Activated T-helper 2 cell treated with anti-CD3 and anti-CD28 coated beads, Interferon-gamma antibody, Interleukin-2, Interleukin-4, amounts not matched to agents 10 μg/mL and 5 μg/mL and 100 μg/mL, durations not matched to agents 14 hours and 24 hours and 36 hours (primary cell): ENCODE results near the gene TP53I11. TPM values are rescaled to one million over a fixed set of nuclear protein-coding genes. Genes with fewer than 3 reads are reported as not detected.

Experiments
- DNase-seq: peaks from one replicate; pipeline ENCODE4 v3.0.0; 2021; ENCODE audit warnings: low spot score
- H3K27ac Mint-ChIP-seq: one replicate; pipeline ENCODE4 v1.8.0; 2021; ENCODE audit warnings: mixed read lengths
- H3K27me3 Mint-ChIP-seq: one replicate; pipeline ENCODE4 v1.8.0; 2021; ENCODE audit warnings: low read depth, mixed read lengths
- H3K36me3 Mint-ChIP-seq: one replicate; pipeline ENCODE4 v1.8.0; 2021; ENCODE audit warnings: low read depth, mixed read lengths
- H3K4me1 Mint-ChIP-seq: one replicate; pipeline ENCODE4 v1.8.0; 2021; ENCODE audit warnings: low read depth, mixed read lengths
- H3K4me3 Mint-ChIP-seq: one replicate; pipeline ENCODE4 v1.8.0; 2021; ENCODE audit warnings: low read depth, mild to moderate bottlenecking, moderate library complexity, mixed read lengths
- H3K9me3 Mint-ChIP-seq: one replicate; pipeline ENCODE4 v1.8.0; 2021; ENCODE audit warnings: mixed read lengths
- intact Hi-C: fragments of 100-400 bp; cut with micrococcal nuclease; formaldehyde crosslinking; loops from one replicate; pipeline ENCODE4 v1.15.1; 2023
- total RNA-seq: library from RNA; stranded (reverse); gene quantifications from 2 replicates; pipeline ENCODE4 v1.2.3, GENCODE V29; 2022

The TP53I11 gene
- total RNA-seq, 1 donor from 2014 or later, result 5.0 TPM

GRCh38 chr11:44905131-44905866 is 45.4 kb downstream of the TP53I11 start:
- H3K9me3 Mint-ChIP-seq, result no peaks in the 10 kb centered on the region
- H3K4me1 Mint-ChIP-seq, result no peaks in the 10 kb centered on the region
- H3K27me3 Mint-ChIP-seq, result no peaks in the 10 kb centered on the region
- H3K4me3 Mint-ChIP-seq, result no peak overlapping the region
- H3K27ac Mint-ChIP-seq, result no peak overlapping the region
- no peak for DNase-seq
- H3K36me3 Mint-ChIP-seq, result no peaks in the 10 kb centered on the region
- intact Hi-C loops, result no loop called here

DNA sequence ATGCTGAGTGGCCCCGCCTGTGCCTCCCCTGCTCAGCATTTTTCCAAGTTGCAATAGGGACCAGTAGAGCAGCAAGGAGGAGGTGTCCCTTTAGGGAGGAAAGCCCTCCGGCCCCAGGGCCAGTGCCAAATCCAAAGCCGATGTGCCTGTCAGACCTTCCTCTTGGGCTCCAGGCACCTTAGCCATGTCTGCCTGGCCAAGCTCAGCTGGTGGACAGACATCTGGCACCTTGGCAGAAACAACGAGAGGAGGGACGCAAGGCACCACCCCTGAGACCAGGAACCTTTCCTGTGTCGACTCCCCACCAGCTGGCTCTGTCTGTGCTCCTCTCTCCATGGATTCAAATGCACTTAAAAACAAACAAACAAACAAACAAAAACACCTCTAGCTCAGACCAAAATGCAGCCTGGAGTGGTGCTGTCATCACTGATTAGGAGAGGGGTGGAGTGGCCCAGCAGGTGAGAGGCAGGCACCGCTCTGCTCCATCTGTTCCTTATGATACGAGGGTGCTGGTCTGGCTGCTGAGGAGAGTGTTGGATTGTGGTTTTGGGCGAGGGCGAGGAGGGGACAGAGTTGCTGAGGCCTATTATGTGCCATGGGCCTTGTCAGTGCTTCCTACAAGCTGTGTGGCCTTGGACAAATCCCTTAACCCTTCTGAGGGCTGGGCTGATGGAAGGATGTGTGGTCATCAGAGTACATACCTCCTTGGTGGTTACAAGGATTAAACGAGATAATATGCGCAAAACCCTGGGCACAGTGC is 46.2 kb downstream of the TP53I11 start:
- no peak overlapping the region for H3K27ac Mint-ChIP-seq
- H3K9me3 Mint-ChIP-seq, result no peaks in the 10 kb centered on the region
- no peak overlapping the region for H3K4me3 Mint-ChIP-seq
- intact Hi-C loops, result no loop called here
- no peaks in the 10 kb centered on the region for H3K27me3 Mint-ChIP-seq
- H3K4me1 Mint-ChIP-seq, result no peaks in the 10 kb centered on the region
- H3K36me3 Mint-ChIP-seq, result no peaks in the 10 kb centered on the region
- DNase-seq, result no peak

DNA sequence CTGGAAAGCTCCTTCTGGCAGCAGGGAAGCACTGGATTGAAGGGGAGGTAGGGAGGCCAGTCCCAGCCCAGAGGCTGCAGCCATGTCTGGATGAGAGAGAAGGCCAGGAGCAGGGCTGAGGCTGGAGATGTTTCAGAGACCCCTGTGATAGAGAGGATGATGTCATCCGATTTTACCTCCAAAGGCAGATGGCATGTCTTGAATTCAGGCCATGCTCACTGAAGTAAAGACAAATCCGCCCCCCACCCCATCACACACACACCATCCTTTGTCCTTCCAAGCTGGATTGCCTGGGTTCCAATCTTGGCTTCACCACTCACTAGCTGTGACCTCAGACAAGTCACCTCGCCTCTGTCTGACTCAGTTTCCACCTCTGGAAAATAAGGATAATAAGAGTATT is 47.2 kb downstream of the TP53I11 start:
- Mint-ChIP-seq H3K27me3 (no peaks in the 10 kb centered on the region), H3K27ac (no peak overlapping the region), H3K4me1 (no peaks in the 10 kb centered on the region), H3K4me3 (no peak overlapping the region), H3K36me3 (no peaks in the 10 kb centered on the region), H3K9me3 (no peaks in the 10 kb centered on the region)
- DNase-seq, result no peak
- intact Hi-C loops, result no loop called here

GRCh38 chr11:44903035-44903434 is 47.6 kb downstream of the TP53I11 start:
- Mint-ChIP-seq H3K27ac (no peak overlapping the region), H3K9me3 (no peaks in the 10 kb centered on the region), H3K27me3 (no peaks in the 10 kb centered on the region), H3K4me1 (no peaks in the 10 kb centered on the region), H3K36me3 (no peaks in the 10 kb centered on the region), H3K4me3 (no peak overlapping the region)
- intact Hi-C loops, result no loop called here
- no peak for DNase-seq

DNA sequence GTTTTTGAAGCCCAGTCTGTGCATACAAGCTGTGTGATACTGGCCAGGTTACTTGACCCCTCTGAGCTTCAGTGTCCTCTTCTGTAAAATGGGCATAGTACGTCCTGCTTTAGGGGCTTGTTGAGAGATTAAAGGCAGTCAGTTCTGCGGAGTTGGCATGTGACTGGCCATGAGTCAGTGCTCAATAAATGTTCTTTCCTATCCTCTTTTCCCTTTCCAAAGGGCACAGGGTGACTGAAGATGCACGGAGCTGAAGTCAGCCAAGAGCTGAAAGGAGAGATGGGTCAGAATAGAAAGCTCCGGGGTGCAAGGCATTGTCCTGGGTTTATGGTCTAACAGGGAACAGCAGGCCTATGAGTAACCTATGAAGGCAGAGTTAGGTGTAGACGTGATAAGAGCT is 48.9 kb downstream of the TP53I11 start:
- Mint-ChIP-seq H3K4me1 (no peaks in the 10 kb centered on the region), H3K27me3 (no peaks in the 10 kb centered on the region), H3K36me3 (no peaks in the 10 kb centered on the region), H3K9me3 (no peaks in the 10 kb centered on the region), H3K4me3 (no peak overlapping the region), H3K27ac (no peak overlapping the region)
- DNase-seq, result no peak
- intact Hi-C loops, result no loop called here

GRCh38 chr11:44901120-44901633 is 49.5 kb downstream of the TP53I11 start:
- no peak overlapping the region for H3K27ac Mint-ChIP-seq
- H3K9me3 Mint-ChIP-seq, result no peaks in the 10 kb centered on the region
- intact Hi-C loops, result no loop called here
- H3K27me3 Mint-ChIP-seq, result no peaks in the 10 kb centered on the region
- no peak for DNase-seq
- H3K36me3 Mint-ChIP-seq, result no peaks in the 10 kb centered on the region
- H3K4me3 Mint-ChIP-seq, result no peak overlapping the region
- H3K4me1 Mint-ChIP-seq, result no peaks in the 10 kb centered on the region

DNA sequence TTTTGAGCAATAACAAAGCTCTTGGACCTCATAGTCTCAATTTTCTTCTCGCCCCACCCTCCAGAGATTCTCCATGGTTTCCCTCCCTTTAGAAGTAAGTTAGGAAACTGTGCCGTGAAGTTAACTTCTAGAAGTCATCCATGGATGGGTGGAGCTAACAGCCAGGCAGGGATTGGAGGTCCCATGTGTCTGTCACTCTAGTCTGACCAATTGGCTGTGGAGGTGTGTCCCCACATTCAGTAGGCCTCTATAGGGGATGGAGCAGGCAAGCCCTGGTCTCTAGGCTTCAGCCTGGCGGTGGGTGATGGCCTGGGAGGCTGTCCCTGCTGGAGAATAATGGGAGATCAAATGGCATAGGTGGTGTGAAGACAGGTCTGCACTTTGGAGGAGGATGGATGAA is 50.7 kb downstream of the TP53I11 start:
- H3K9me3 Mint-ChIP-seq, result no peaks in the 10 kb centered on the region
- no peaks in the 10 kb centered on the region for H3K4me1 Mint-ChIP-seq
- no peak overlapping the region for H3K4me3 Mint-ChIP-seq
- H3K27ac Mint-ChIP-seq, result no peak overlapping the region
- intact Hi-C loops, result no loop called here
- no peaks in the 10 kb centered on the region for H3K36me3 Mint-ChIP-seq
- H3K27me3 Mint-ChIP-seq, result no peaks in the 10 kb centered on the region
- peak; percentile 17 for DNase-seq

DNA sequence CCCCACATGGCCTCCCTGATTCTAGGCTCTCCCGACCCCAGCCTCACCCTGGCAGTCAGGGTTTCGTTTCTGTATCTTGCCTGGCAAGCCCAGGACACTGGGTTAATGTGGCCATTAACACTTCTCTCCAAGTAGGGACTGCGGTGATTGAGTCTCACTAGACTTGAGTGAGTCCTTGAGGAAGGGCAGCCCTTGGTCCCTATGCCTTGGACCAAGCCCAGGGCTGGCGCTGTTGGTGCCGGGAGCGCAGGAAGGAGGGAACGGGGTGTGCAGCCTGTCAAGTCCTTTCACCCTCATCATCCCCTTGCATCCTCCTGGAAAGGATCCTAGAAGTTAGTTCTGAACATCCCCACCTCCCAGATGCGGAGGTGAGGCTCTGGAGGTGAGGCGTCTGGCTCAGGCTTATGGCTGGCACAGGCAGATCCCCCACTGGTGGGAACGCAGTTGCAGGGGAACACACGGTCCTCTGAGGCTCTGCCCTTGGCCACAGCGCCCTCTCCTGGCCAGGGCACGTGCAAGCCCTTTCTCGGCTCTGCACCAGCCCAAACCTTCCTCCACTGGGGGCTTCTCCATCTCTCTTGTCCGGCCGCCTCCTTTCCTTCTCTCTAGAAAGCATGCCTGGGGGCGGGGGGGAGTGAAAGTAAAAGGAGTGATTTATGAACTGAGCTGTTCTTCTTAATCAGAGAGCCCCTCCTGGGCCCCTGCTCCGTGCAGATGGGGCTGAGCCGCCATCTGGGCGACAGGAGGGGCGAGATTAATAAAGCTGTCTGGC is 56.7 kb downstream of the TP53I11 start:
- peak; percentile 14 for DNase-seq
- Mint-ChIP-seq H3K36me3 (no peaks in the 10 kb centered on the region), H3K4me3 (no peak overlapping the region), H3K27me3 (peaks cover 2% of the 10 kb centered on the region), H3K4me1 (no peaks in the 10 kb centered on the region), H3K9me3 (no peaks in the 10 kb centered on the region), H3K27ac (no peak overlapping the region)
- intact Hi-C loops, result loop anchor here (1.0 kb wide), 1 partner anchor 165 kb away; no protein-coding TSS in a partner anchor

GRCh38 chr11:44893308-44893822 is 57.3 kb downstream of the TP53I11 start:
- H3K4me3 Mint-ChIP-seq, result no peak overlapping the region
- no peaks in the 10 kb centered on the region for H3K9me3 Mint-ChIP-seq
- peaks cover 2% of the 10 kb centered on the region for H3K27me3 Mint-ChIP-seq
- no peaks in the 10 kb centered on the region for H3K4me1 Mint-ChIP-seq
- no peak for DNase-seq
- intact Hi-C loops, result no loop called here
- H3K27ac Mint-ChIP-seq, result no peak overlapping the region
- H3K36me3 Mint-ChIP-seq, result no peaks in the 10 kb centered on the region

DNA sequence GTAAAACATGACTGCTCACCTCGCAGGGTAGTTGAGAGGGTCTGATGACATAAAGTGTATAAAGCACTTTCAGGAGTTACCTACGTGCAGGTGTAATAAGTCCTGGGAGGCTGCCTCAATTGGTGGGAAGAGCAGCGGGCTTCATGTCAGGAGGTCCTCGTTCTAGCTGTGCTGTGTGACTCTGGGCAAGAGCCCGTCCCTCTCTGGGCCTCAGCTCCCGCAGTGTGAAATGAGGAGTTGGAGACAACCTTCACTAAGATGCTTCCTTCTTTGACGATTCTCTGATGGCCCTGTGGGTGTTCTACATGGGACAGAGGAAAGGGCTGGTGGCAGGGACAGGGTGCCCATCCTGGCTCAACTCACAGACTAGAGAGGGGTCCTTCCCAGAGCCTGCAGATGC is 57.8 kb downstream of the TP53I11 start:
- DNase-seq, result no peak
- Mint-ChIP-seq H3K27me3 (peaks cover 2% of the 10 kb centered on the region), H3K4me3 (no peak overlapping the region), H3K36me3 (no peaks in the 10 kb centered on the region), H3K9me3 (no peaks in the 10 kb centered on the region), H3K4me1 (no peaks in the 10 kb centered on the region), H3K27ac (no peak overlapping the region)
- intact Hi-C loops, result no loop called here

DNA sequence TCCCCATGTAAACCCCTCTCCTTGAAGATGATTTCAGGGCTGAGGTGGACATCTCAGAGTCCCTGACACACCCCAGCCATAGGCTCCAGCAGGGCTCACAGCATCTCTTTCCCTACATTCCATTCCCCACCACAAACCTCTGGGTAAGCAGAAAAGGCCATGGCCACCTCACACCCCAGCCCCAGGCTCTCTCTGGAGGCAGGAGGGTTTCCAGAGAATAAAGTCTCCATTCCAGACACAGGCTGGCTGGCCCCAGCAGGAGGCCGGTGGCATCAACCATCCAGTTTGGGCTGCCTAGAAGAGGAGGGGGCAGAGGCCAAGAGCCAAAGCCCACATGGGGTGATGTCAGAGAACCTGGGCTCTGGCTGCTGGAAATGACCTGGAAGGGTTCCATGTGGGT is 61.4 kb downstream of the TP53I11 start:
- Mint-ChIP-seq H3K36me3 (no peaks in the 10 kb centered on the region), H3K4me1 (no peaks in the 10 kb centered on the region), H3K4me3 (no peak overlapping the region), H3K27ac (no peak overlapping the region), H3K9me3 (no peaks in the 10 kb centered on the region), H3K27me3 (peaks cover 8% of the 10 kb centered on the region)
- DNase-seq, result no peak
- intact Hi-C loops, result no loop called here

DNA sequence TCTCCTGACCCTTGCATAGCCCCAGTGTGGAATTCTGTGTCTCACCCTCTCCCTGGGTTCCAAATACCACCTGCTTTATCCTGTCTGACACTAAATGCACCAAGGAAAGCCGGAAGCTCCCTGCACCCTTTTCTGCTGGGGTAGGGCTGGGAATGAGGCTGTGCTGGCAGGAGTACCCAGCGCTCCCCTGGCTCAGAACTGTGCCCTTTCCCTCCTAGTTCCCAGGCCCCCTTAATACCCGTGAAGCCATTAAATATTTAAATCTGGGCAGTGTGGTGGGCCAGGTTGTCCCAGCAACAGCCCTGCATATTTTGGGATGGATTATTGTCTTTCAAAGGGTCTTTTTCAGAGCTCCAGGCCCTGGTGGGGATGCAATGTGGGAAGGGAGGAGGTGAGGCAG is 63.0 kb downstream of the TP53I11 start:
- Mint-ChIP-seq H3K4me1 (no peaks in the 10 kb centered on the region), H3K4me3 (no peak overlapping the region), H3K9me3 (no peaks in the 10 kb centered on the region), H3K36me3 (no peaks in the 10 kb centered on the region), H3K27ac (no peak overlapping the region), H3K27me3 (peaks cover 6% of the 10 kb centered on the region)
- DNase-seq, result no peak
- intact Hi-C loops, result no loop called here
